Fibroblast of upper back skin (primary cell): Measurements from ENCODE around the gene TMEM143.
"Not testable (repeated sequence)": the region's sequence is repeated elsewhere in the genome, so short reads cannot be mapped to it uniquely, and the experiment has no call there.

ENCODE experiments used
- DNase-seq: peaks from one replicate; pipeline ENCODE4 v3.0.0-alpha.2; 2013

The TMEM143 gene

GRCh38 chr19:48321622-48322591, 41.8 kb downstream of the TMEM143 start:
- DNase-seq = peak; percentile 99

GRCh38 chr19:48321372-48321621, 42.4 kb downstream of the TMEM143 start:
- peak; percentile 92 for DNase-seq

GRCh38 chr19:48319647-48320541, 43.8 kb downstream of the TMEM143 start:
- peak; percentile 79 for DNase-seq

- DNase-seq = no peak
These were observed 45.3 kb downstream of the TMEM143 start for GRCh38 chr19:48318286-48318987.

- DNase-seq = not testable (repeated sequence)
These were observed 46.1 kb downstream of the TMEM143 start for GRCh38 chr19:48317708-48317960.

- no peak for DNase-seq
These were observed 48.0 kb downstream of the TMEM143 start for GRCh38 chr19:48315712-48316111.

GRCh38 chr19:48311384-48311783, 52.4 kb downstream of the TMEM143 start:
- no peak for DNase-seq

GRCh38 chr19:48310227-48310626, 53.5 kb downstream of the TMEM143 start:
- DNase-seq = no peak

GRCh38 chr19:48309731-48310130, 54.0 kb downstream of the TMEM143 start:
- DNase-seq = not testable (repeated sequence)

GRCh38 chr19:48308631-48309586, 54.8 kb downstream of the TMEM143 start:
- peak; percentile 47 for DNase-seq

GRCh38 chr19:48303866-48304265, 59.9 kb downstream of the TMEM143 start:
- no peak for DNase-seq

GRCh38 chr19:48303367-48303766, 60.4 kb downstream of the TMEM143 start:
- no peak for DNase-seq

- no peak for DNase-seq
These were observed 61.2 kb downstream of the TMEM143 start for GRCh38 chr19:48302600-48302959.

GRCh38 chr19:48301886-48302599, 61.7 kb downstream of the TMEM143 start:
- no peak for DNase-seq

GRCh38 chr19:48297975-48298374, 65.8 kb downstream of the TMEM143 start:
- DNase-seq = no peak

GRCh38 chr19:48296963-48297734, 66.6 kb downstream of the TMEM143 start:
- no peak for DNase-seq

- DNase-seq = no peak
These were observed 68.3 kb downstream of the TMEM143 start for GRCh38 chr19:48295458-48295857.

GRCh38 chr19:48292798-48293197, 70.9 kb downstream of the TMEM143 start:
- peak; percentile 80 for DNase-seq

- not testable (repeated sequence) for DNase-seq
These were observed 72.3 kb downstream of the TMEM143 start for GRCh38 chr19:48291489-48291815.

- DNase-seq = peak; percentile 82
These were observed 72.8 kb downstream of the TMEM143 start for GRCh38 chr19:48290771-48291488.
